ENCODE results near the gene HLA-DMB. TPM values are rescaled to one million over a fixed set of nuclear protein-coding genes. Genes with fewer than 3 reads are reported as not detected.

Gene HLA-DMB
- total RNA-seq, 1 donor from 2014 or later = 9.1 TPM

- peaks cover 79% of the 10 kb centered on the region for H3K4me1 ChIP-seq
- H3K4me3 ChIP-seq = peak overlapping the region; percentile 100
- no peak for TF ChIP-seq CTCF (IDR thresholded peaks at IDR 0.05; ENCODE audit: borderline replicate concordance)
- peak; percentile 92 for DNase-seq
- peaks cover 36% of the 10 kb centered on the region for H3K36me3 ChIP-seq
- H3K27me3 ChIP-seq (ENCODE audit: low read depth) = no peaks in the 10 kb centered on the region
- H3K27ac ChIP-seq (replicated peaks) = peak overlapping the region; percentile 100
- no peaks in the 10 kb centered on the region for H3K9me3 ChIP-seq (replicated peaks)
- intact Hi-C loops (cut with micrococcal nuclease) = no loop called here
Observed at GRCh38 chr6:32970413-32971241, 29.8 kb upstream of the HLA-DMB start.

GRCh38 chr6:32969685-32970412, 29.0 kb upstream of the HLA-DMB start:
- intact Hi-C loops (cut with micrococcal nuclease) = no loop called here
- Histone ChIP-seq H3K9me3 (replicated peaks) (no peaks in the 10 kb centered on the region), H3K4me3 (peak overlapping the region; percentile 100), H3K4me1 (peaks cover 72% of the 10 kb centered on the region), H3K27me3 (ENCODE audit: low read depth) (no peaks in the 10 kb centered on the region), H3K27ac (replicated peaks) (peak overlapping the region; percentile 100), H3K36me3 (peaks cover 28% of the 10 kb centered on the region)
- peak; percentile 47 for TF ChIP-seq CTCF (IDR thresholded peaks at IDR 0.05; ENCODE audit: borderline replicate concordance)
- peak; percentile 77 for DNase-seq

GRCh38 chr6:32968867-32969684, 28.2 kb upstream of the HLA-DMB start:
- no peaks in the 10 kb centered on the region for H3K27me3 ChIP-seq (ENCODE audit: low read depth)
- H3K27ac ChIP-seq (replicated peaks) = peak overlapping the region; percentile 100
- H3K4me3 ChIP-seq = peak overlapping the region; percentile 100
- no peaks in the 10 kb centered on the region for H3K9me3 ChIP-seq (replicated peaks)
- intact Hi-C loops (cut with micrococcal nuclease) = no loop called here
- peaks cover 64% of the 10 kb centered on the region for H3K4me1 ChIP-seq
- peak; percentile 70 for DNase-seq
- no peak for TF ChIP-seq CTCF (IDR thresholded peaks at IDR 0.05; ENCODE audit: borderline replicate concordance)
- H3K36me3 ChIP-seq = peaks cover 20% of the 10 kb centered on the region

GRCh38 chr6:32968093-32968866, 27.5 kb upstream of the HLA-DMB start, which contains the start of gene BRD2:
BRD2 (plus strand) TSS chr6:32968594; CDS start chr6:32972899, 4,305 bp downstream.
- peak; percentile 96 for DNase-seq
- Histone ChIP-seq H3K27me3 (ENCODE audit: low read depth) (no peaks in the 10 kb centered on the region), H3K4me1 (peaks cover 59% of the 10 kb centered on the region), H3K36me3 (peaks cover 12% of the 10 kb centered on the region), H3K27ac (replicated peaks) (peak within 1 kb of the TSS; percentile 100), H3K9me3 (replicated peaks) (no peaks in the 10 kb centered on the region), H3K4me3 (peak within 1 kb of the TSS; percentile 100)
- no peak for TF ChIP-seq CTCF (IDR thresholded peaks at IDR 0.05; ENCODE audit: borderline replicate concordance)
- intact Hi-C loops (cut with micrococcal nuclease) = no loop called here

Data from left ventricle myocardium inferior (tissue), 1 donor.